Measurements from ENCODE around the gene F8A3.
"Not testable (repeated sequence)": the region's sequence is repeated elsewhere in the genome, so short reads cannot be mapped to it uniquely, and the experiment has no call there.

F8A3 gene

GRCh38 chrX:155460501-155460900, 2.1 kb upstream of the F8A3 start:
- H3K27me3 ChIP-seq (ENCODE audit: insufficient read depth, low read length, poor library complexity); H2AK5ac ChIP-seq (ENCODE audit: low read length); H3K79me2 ChIP-seq (ENCODE audit: control insufficient read depth, insufficient read depth, low read length); H3K23ac ChIP-seq (ENCODE audit: low read length); H2BK5ac ChIP-seq (ENCODE audit: low read length); H3K36me3 ChIP-seq (ENCODE audit: control insufficient read depth, insufficient read depth, low read length); H3K4me3 ChIP-seq (ENCODE audit: low read length); H3K4me1 ChIP-seq (ENCODE audit: control insufficient read depth, low read depth, low read length); H2BK120ac ChIP-seq (ENCODE audit: low read depth, low read length); H4K8ac ChIP-seq (ENCODE audit: low read depth, low read length); H4K5ac ChIP-seq (ENCODE audit: low read length); H2BK15ac ChIP-seq (replicated peaks; ENCODE audit: low read depth); H3K9ac ChIP-seq (ENCODE audit: low read length); DNase-seq; H3K56ac ChIP-seq (ENCODE audit: low read length); H3K4ac ChIP-seq (ENCODE audit: low read depth, low read length); H3K79me1 ChIP-seq (ENCODE audit: low read length); H3K27ac ChIP-seq (ENCODE audit: low read depth, low read length); H3K4me2 ChIP-seq (ENCODE audit: low read length); H3K18ac ChIP-seq (ENCODE audit: low read length): not testable (repeated sequence)
- WGBS (ENCODE audit: extremely low coverage, insufficient coverage, low lambda C conversion rate) = no CpG with 5 or more reads among the region's 8 CpGs

DNA sequence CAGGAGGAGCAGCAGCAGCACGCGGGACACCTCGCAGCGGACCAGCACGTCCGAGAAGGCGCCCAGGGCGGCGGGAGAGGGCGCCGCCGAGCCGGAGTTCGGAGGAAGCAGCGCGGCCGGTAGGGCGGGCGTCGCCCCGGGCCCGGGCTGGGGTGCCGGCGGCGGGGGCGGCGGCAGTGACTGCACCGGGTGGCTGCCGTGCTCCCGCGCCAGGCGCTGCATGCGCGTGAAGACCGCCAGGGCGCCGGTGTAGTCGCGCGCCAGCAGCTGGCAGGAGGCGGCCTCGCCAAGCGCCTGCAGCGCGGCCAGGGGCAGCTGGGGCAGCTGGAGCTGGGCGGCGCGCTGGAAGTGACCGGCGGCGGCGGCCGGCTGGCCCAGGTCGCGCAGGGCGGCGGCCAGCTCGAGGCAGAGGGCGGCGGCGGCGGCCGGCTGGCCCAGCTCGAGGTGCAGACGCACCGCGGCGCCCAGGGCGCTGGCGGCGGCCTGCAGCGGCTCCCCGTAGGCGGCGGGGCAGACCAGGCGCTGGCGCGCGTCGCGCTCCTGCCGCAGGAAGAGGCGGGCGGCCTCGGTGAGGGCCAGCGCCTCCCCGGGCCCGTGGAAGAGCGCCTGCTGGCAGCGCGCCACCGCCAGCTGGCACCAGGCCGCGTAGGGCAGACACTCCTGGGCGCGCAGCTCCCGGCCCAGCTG, 516 bp downstream of the F8A3 start:
- H2BK120ac ChIP-seq (ENCODE audit: low read depth, low read length); H3K4me1 ChIP-seq (ENCODE audit: control insufficient read depth, low read depth, low read length); H3K27ac ChIP-seq (ENCODE audit: low read depth, low read length); H3K79me2 ChIP-seq (ENCODE audit: control insufficient read depth, insufficient read depth, low read length); H4K5ac ChIP-seq (ENCODE audit: low read length); H3K18ac ChIP-seq (ENCODE audit: low read length); H4K8ac ChIP-seq (ENCODE audit: low read depth, low read length); H3K27me3 ChIP-seq (ENCODE audit: insufficient read depth, low read length, poor library complexity); H3K9ac ChIP-seq (ENCODE audit: low read length); H3K56ac ChIP-seq (ENCODE audit: low read length); H3K4ac ChIP-seq (ENCODE audit: low read depth, low read length); H3K4me2 ChIP-seq (ENCODE audit: low read length); DNase-seq; H2BK15ac ChIP-seq (replicated peaks; ENCODE audit: low read depth); H2AK5ac ChIP-seq (ENCODE audit: low read length); H3K79me1 ChIP-seq (ENCODE audit: low read length); H2BK5ac ChIP-seq (ENCODE audit: low read length); H3K23ac ChIP-seq (ENCODE audit: low read length); H3K36me3 ChIP-seq (ENCODE audit: control insufficient read depth, insufficient read depth, low read length); H3K4me3 ChIP-seq (ENCODE audit: low read length): not testable (repeated sequence)
- WGBS (ENCODE audit: extremely low coverage, insufficient coverage, low lambda C conversion rate) = no CpG with 5 or more reads among the region's 97 CpGs

GRCh38 chrX:155441097-155441496, 17.3 kb downstream of the F8A3 start:
- Histone ChIP-seq H3K9ac (ENCODE audit: low read length) (no peak overlapping the region), H3K4me1 (ENCODE audit: control insufficient read depth, low read depth, low read length) (no peaks in the 10 kb centered on the region), H2BK5ac (ENCODE audit: low read length) (no peak overlapping the region), H4K8ac (ENCODE audit: low read depth, low read length) (no peak overlapping the region), H3K4ac (ENCODE audit: low read depth, low read length) (no peak overlapping the region), H3K4me2 (ENCODE audit: low read length) (no peak overlapping the region), H3K27ac (ENCODE audit: low read depth, low read length) (no peak overlapping the region), H3K79me2 (ENCODE audit: control insufficient read depth, insufficient read depth, low read length) (no peaks in the 10 kb centered on the region), H2AK5ac (ENCODE audit: low read length) (no peak overlapping the region), H3K18ac (ENCODE audit: low read length) (no peak overlapping the region), H4K5ac (ENCODE audit: low read length) (no peak overlapping the region), H3K27me3 (ENCODE audit: insufficient read depth, low read length, poor library complexity) (no peaks in the 10 kb centered on the region), H2BK15ac (replicated peaks; ENCODE audit: low read depth) (no peak overlapping the region), H3K4me3 (ENCODE audit: low read length) (no peak overlapping the region), H3K56ac (ENCODE audit: low read length) (no peak overlapping the region), H3K23ac (ENCODE audit: low read length) (no peak overlapping the region), H3K79me1 (ENCODE audit: low read length) (no peaks in the 10 kb centered on the region), H2BK120ac (ENCODE audit: low read depth, low read length) (no peak overlapping the region), H3K36me3 (ENCODE audit: control insufficient read depth, insufficient read depth, low read length) (no peaks in the 10 kb centered on the region)
- DNase-seq = no peak

DNA sequence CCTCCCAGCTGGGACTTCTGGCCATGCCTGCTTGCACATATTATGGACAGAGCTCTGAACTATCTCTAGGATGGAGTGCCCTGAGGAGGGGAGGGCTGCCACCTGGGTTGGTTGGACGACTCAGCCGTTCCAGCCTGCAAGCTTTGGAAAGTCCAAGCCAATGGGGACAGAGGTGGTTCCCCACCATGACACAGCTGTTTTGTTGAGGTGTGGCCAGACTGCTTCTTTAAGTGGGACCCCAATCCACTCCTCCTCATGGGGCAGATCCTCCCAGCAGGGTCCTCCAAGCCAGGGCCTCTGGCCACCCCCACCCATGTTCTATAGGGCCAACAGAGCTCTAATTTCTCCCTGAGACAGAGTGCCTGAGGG, 22.7 kb downstream of the F8A3 start:
- no peak overlapping the region for H2AK5ac ChIP-seq (ENCODE audit: low read length)
- no peak overlapping the region for H4K8ac ChIP-seq (ENCODE audit: low read depth, low read length)
- H3K56ac ChIP-seq (ENCODE audit: low read length) = no peak overlapping the region
- H3K79me1 ChIP-seq (ENCODE audit: low read length) = no peaks in the 10 kb centered on the region
- no peak overlapping the region for H3K4me3 ChIP-seq (ENCODE audit: low read length)
- H2BK15ac ChIP-seq (replicated peaks; ENCODE audit: low read depth) = no peak overlapping the region
- no peak overlapping the region for H3K18ac ChIP-seq (ENCODE audit: low read length)
- no peak overlapping the region for H3K9ac ChIP-seq (ENCODE audit: low read length)
- no peaks in the 10 kb centered on the region for H3K36me3 ChIP-seq (ENCODE audit: control insufficient read depth, insufficient read depth, low read length)
- H4K5ac ChIP-seq (ENCODE audit: low read length) = no peak overlapping the region
- WGBS (ENCODE audit: extremely low coverage, insufficient coverage, low lambda C conversion rate) = no CpG with 5 or more reads among the region's 2 CpGs
- H3K4ac ChIP-seq (ENCODE audit: low read depth, low read length) = no peak overlapping the region
- H2BK5ac ChIP-seq (ENCODE audit: low read length) = no peak overlapping the region
- no peaks in the 10 kb centered on the region for H3K4me1 ChIP-seq (ENCODE audit: control insufficient read depth, low read depth, low read length)
- no peak overlapping the region for H3K23ac ChIP-seq (ENCODE audit: low read length)
- no peak overlapping the region for H3K4me2 ChIP-seq (ENCODE audit: low read length)
- no peak overlapping the region for H3K27ac ChIP-seq (ENCODE audit: low read depth, low read length)
- H3K27me3 ChIP-seq (ENCODE audit: insufficient read depth, low read length, poor library complexity) = no peaks in the 10 kb centered on the region
- DNase-seq = no peak
- H3K79me2 ChIP-seq (ENCODE audit: control insufficient read depth, insufficient read depth, low read length) = no peaks in the 10 kb centered on the region
- no peak overlapping the region for H2BK120ac ChIP-seq (ENCODE audit: low read depth, low read length)

DNA sequence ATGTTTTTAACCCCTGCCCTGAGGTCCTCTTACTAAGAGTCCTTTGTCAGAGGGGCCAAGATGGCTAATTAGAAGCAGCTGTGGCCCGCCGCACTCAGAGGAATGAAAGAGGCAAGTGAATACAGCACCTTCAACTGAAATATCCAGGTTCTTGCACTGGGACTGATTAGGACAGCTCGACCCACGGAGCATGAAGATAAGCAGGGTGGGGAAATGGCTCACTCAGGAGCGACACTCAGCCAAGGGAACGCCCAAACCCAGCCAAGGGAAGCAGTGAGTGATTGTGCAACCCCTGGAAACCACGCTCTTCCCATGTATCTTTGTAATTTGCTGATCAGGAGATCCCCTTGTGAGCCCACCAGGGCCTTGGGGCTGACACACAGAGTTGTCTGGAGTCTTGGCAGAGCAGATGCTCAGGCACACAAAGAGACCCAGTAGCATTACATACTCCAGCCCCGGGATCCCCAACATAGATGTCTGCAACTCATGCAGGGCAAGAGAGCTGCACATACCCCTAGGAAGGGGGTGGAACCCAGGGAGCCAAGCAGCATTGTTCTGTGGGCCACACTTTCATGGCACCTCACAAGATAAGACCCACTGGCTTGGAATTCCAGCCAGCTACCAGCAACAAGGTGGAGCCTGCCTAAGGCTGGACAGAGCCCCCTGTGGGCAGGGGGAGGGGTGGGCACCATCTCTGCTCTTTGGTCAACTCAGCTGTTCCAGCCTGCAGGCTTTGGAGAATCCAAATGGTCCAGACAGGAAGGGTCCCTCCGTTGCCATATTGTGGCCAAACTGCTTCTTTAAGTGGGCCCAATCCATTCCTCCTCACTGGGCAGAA, 23.3 kb downstream of the F8A3 start:
- no peaks in the 10 kb centered on the region for H3K79me1 ChIP-seq (ENCODE audit: low read length)
- no peak overlapping the region for H3K4me2 ChIP-seq (ENCODE audit: low read length)
- no peaks in the 10 kb centered on the region for H3K4me1 ChIP-seq (ENCODE audit: control insufficient read depth, low read depth, low read length)
- H3K36me3 ChIP-seq (ENCODE audit: control insufficient read depth, insufficient read depth, low read length) = no peaks in the 10 kb centered on the region
- H3K4ac ChIP-seq (ENCODE audit: low read depth, low read length) = no peak overlapping the region
- H4K8ac ChIP-seq (ENCODE audit: low read depth, low read length) = no peak overlapping the region
- no peaks in the 10 kb centered on the region for H3K79me2 ChIP-seq (ENCODE audit: control insufficient read depth, insufficient read depth, low read length)
- no peak overlapping the region for H2BK15ac ChIP-seq (replicated peaks; ENCODE audit: low read depth)
- no peak for DNase-seq
- H3K4me3 ChIP-seq (ENCODE audit: low read length) = no peak overlapping the region
- no CpG with 5 or more reads among the region's 9 CpGs for WGBS (ENCODE audit: extremely low coverage, insufficient coverage, low lambda C conversion rate)
- H3K18ac ChIP-seq (ENCODE audit: low read length) = no peak overlapping the region
- H3K56ac ChIP-seq (ENCODE audit: low read length) = no peak overlapping the region
- no peak overlapping the region for H4K5ac ChIP-seq (ENCODE audit: low read length)
- no peak overlapping the region for H2BK120ac ChIP-seq (ENCODE audit: low read depth, low read length)
- no peak overlapping the region for H3K27ac ChIP-seq (ENCODE audit: low read depth, low read length)
- no peak overlapping the region for H2AK5ac ChIP-seq (ENCODE audit: low read length)
- no peak overlapping the region for H3K9ac ChIP-seq (ENCODE audit: low read length)
- no peak overlapping the region for H3K23ac ChIP-seq (ENCODE audit: low read length)
- no peaks in the 10 kb centered on the region for H3K27me3 ChIP-seq (ENCODE audit: insufficient read depth, low read length, poor library complexity)
- no peak overlapping the region for H2BK5ac ChIP-seq (ENCODE audit: low read length)
